ENCODE results near the gene FLNA.
"Not testable (repeated sequence)": the region's sequence is repeated elsewhere in the genome, so short reads cannot be mapped to it uniquely, and the experiment has no call there.

FLNA gene

DNA sequence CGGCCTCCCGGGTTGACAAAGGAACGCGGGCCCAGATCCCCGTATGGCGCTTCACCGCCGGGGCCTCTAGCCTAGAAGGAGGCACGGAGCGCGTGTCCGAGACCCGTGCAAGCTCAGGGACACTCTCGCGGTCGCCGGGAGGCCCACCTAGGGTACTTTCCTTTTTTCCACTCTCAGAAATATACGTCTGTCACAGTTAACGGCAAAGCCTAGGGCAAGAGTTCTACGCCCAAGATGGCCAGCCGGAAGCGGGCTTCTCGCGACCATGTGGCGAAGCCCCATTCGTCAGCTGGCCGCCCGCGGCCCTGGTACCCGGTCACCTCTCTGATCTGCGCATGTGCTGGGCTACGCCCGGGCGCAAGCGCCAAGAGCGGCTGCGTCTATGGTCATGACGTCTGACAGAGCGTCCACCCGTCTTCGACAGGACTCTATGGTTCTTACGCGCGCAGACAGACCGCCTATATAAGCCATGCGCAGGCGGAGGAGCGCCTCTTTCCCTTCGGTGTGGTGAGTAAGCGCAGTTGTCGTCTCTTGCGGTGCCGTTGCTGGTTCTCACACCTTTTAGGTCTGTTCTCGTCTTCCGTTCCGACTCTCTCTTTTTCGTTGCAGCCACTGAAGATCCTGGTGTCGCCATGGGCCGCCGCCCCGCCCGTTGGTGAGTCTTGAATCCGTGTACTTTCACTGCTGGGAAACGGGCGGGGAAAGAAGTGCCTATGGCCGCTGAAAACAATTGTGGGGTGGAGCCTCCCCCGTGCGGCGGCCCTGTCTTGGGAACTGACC, 23.6 kb upstream of the FLNA start, which contains the start of gene RPL10:
RPL10 (plus strand) TSS at position 490 of the 780 bp plus-strand sequence; CDS start at position 633, 143 bp downstream.
- peak; percentile 77 for DNase-seq

DNA sequence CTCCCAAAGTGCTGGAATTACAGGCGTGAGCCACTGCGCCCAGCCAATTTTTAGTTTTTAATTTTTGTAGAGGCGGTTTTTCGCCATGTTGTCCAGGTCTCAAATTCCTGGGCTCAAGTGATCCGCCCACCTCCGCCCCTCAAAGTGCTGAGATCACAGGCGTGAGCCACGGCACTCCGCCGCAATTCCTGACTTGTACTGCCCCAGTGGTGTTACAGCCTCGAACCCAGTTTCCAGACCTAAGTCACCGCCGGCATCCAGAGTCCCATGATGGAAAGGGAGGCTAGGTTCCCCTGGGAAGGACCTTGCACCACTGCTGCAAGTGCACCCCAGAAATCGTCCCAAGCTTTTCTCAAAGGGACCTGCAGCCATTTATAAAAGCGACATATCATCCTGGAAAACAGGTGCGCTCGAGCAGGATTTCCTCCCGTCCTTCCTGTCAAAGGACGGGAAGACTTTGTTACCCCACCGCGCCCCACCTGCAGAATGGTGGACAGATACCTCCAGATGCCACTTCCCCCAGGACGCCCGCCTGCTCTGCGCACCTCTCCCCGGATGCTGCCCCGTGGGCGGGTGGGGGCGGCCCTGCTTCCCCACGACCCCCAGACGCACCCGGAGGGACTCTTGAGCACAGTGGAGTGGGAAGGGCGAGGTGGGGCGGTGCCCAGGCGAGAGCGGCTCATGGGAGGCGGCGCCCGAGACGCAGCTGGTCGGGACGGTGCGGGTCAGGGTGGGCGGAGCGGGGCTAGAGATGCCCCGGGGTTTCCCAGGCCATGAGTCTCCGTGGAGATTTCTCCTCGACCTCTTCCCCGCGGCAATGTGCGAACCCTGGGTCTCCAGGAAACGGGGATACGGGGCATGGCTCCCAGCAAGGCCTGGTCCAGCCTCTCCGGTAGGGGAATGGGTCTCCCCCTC, 22.8 kb upstream of the FLNA start:
- DNase-seq: peak; percentile 31

DNA sequence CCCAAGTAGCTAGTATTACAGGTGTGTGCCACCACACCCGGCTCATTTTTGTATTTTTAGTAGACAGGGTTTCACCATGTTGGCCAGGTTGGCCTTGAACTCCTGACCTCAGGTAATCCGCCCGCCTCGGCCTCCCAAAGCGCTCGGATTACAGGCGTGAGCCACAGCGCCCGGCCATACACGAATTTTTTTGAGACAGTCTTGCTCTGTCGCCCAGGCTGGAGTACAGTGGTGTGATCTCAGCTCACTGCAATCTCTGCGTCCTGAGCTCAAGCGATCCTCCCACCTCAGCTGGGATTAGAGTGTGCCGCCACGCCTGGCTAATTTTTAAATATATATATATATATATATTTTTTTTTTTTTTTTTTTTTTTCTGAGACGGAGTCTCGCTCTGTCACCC, 21.9 kb upstream of the FLNA start:
- not testable (repeated sequence) for DNase-seq

DNA sequence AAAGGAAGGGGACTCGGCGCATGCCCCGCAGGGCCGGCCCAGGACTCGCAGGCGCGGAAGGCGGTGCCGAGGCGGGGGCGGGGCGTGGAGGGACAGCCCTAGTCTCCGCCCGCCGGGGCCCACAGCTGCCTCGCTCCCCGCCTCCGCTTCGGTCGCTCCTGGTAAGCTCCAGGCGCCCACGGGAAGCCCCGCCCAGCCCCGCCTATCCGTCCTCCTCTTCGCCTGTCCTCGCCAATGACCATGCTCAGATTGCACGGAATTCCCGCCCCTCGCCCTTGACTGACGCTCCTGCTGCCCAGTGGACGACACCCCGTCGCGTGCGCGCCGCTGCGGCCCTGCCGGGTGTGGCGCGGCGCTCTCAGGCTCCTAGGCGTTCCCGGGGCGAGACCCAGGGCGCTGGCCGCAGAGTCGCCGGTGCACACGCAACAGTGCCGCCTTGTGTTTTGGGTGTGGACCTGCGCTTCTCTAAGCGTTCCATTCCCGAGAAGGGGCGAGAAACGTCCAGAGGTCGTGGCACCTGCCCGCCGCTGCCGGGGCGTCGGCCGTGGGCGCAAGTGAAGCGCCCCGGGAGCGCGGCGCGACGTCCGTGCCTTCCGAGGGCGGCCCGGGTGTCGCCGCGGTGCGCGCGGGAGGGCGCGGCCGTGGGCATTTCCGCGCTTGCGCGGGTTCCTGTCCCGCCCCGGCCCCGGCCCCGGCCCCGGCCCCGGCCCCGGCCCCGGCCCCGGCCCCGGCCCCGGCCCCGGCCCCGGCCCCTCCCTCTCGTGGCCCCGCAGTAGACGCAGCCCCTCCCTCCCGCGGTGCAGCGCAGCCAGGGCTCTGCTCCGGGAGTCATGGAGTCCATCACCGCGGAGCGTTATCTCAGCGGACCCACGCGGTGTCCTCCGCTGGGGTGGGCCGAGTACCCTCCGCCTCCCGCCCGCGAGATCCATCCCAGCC, 15.6 kb upstream of the FLNA start:
- not testable (repeated sequence) for DNase-seq

DNA sequence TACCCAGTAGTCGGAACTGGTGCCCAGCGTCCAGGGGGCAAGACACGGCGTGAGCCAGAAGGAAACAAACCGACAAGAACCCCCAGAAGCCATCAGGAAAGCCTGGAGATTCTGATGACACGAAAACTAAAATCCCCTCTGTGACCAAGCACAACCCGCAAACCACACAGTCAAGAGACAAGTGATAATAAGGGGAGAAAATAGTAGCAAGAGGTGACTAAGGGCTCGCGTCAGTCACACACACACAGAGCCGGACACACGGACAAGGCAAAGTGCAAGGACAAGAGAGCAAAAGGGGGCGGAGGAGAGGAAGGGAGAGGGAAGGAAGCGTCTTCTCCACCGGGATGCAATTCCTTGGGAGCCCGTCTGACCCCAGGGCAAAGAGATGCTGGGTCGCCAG, 14.2 kb upstream of the FLNA start:
- DNase-seq: not testable (repeated sequence)

DNA sequence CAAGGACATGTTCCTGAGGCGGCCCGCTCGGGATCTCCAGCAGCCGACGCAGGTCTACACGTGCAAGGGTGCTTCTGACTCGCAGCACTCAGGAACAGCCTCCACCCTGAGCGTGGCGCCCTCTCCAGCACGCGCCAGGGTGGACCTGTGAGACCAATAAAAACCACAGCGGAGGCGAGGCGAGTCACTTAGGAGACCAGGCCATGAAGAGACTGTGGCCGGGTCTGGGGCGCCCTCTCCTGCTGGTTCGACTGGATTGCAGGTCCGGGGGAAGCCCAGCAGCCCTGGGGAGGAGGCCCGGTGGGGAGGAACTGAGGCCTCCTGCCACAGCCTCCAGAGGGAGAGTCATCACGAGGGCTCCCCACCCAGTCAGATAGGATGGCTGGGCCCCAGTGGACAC, 13.7 kb upstream of the FLNA start:
- DNase-seq: not testable (repeated sequence)

DNA sequence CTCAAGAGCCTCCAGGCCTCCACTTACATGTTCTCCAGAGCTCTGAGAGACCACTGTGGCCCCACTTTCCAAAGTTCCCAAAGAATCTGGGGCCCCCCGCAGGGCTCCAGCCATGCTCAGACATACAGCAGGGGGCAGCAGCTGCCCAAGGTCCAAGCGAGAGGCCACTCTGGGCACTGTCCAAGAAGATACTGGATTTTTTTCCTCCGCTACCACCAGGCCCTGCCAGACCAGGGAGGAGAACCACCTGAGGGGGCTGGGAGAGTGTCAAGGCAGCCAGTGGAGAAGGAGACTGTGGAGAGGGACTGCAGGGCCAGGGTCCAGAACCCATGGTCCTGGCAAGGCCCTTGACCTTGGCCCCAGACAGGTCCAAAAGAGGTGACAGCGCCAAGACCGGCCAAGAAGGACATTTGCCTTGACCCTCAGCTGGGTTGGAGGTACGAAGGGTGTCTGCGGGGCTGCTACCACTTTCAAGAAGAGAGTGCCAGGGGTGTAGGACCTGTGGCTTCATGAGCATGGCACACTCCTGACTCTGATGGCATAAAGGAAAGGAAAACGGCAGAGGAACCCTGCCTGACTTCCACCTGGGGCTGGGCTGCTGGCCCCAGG, 10.0 kb upstream of the FLNA start:
- no peak for DNase-seq

DNA sequence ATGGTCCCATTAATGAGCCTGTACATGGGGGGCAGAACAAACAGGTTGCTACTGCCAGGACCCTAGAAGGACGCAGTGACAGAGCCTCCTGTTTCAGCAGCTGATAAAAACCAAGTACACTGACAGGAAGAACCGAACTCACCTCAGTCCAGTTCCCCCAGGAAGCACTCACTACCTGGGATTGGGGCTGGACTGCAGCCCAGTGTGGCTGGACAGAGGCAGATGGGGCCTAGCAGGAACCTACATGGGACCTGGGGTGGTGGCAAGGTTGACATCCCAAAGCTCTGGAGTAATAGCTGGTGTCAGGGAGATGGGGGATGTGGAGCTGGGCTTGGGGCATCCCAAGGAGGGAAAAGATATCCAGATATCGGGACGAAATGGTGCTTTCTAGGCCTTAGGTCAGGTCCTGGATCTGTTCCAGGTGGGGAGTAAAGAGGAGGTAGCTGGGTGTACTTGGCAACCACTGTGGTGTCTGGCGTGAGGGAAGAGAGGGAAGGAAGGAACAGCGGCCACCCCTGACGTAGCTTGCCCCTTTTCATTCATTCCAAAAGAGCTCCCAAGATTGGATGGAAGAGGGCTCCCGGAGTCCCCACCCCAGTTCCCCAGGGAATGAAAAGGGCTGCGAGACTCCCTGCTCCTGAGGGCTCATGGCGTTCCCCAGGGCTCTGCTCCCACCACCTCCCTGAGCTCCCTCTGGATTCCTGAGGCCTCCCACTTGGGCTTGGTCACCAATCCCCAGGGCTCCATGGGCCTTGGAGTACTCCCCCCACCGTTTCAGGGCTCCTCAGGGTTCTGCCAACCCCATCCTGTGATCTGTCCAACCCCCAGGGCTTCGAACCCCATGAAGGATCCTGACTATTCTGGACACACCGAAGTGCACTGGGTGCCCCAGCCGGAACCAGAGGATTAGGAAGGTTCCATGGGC, 9.2 kb upstream of the FLNA start:
- no peak for DNase-seq

DNA sequence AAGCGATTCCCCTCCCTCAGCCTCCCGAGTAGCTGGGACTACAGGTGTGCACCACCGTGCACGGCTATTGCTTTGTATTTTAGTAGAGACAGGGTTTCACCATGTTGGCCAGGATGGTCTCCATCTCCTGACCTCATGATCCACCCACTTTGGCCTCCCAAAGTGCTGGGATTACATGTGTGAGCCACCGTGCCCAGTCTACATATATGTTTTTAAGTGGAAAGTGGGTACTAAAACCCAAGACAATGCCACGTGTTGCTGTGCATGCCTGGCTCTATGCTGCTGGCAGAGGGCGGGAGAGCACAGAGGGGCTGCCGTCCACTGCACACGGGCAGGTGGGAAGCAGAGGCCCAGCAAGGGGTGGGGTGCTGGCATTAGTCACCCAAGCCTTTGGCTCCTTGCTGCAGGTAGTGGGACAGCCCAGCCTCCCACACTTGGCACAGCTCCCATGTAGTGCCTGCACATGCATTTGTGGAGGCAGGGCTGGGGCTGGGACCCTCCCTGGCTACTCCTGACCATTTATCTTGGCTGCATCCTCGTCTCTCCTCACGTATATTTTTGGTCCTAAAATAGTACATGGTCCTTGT, 8.1 kb upstream of the FLNA start:
- no peak for DNase-seq

DNA sequence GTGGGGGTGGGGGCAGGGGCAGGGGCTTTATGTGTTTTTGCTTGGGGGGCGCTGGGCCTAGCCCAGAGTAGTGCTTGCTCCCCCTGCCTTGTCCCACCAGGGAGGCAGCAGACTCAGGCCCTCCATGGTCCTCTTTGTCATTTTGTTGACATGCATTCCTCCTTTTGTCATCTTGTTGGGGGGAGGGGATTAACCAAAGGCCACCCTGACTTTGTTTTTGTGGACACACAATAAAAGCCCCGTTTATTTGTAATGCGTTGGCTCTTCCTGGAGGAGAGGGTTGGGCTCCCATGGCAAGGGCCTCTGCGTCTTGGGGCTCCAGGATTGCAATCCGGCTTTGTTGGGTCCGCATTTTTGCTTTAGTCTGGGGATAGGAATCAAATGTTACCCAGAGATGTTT, 6.8 kb upstream of the FLNA start:
- DNase-seq: no peak

DNA sequence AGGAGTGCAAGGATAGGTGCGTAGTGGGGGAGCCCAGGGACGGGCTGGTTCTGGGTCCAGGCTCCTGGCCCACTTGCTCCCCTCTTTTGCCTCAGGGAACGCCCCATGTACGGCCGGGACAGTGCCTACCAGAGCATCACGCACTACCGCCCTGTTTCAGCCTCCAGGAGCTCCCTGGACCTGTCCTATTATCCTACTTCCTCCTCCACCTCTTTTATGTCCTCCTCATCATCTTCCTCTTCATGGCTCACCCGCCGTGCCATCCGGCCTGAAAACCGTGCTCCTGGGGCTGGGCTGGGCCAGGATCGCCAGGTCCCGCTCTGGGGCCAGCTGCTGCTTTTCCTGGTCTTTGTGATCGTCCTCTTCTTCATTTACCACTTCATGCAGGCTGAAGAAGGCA, 6.4 kb upstream of the FLNA start:
- no peak for DNase-seq

DNA sequence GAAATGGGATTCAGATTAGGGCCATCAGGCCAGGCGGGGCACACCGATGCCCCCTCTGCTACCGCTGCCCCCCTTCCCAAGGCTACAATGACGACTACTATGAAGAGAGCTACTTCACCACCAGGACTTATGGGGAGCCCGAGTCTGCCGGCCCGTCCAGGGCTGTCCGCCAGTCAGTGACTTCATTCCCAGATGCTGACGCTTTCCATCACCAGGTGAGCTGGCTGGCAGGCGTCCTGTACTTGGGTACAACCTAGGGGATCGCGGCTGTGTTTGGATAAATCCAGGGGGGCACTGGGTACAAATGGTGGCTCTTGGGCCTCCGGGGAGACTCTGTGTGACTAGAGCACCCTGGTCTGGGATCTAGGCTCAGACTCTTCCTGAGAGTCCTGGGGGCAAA, 5.7 kb upstream of the FLNA start:
- no peak for DNase-seq

DNA sequence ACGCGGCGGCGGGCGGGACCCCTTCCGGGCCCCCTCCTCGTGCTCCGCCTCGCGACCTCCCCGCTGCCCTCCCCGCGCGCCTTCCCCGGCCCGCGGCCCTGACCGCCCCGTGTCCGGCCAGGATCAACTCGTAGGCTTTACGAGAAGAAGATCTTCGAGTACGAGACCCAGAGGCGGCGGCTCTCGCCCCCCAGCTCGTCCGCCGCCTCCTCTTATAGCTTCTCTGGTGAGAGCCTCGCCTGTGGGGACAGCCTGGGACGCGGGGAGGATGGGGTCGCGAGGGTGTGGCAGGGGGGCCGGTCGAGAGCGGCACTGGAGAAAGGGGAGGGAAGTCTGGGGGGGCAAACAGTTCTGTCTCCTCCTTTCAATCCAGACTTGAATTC, 5.1 kb upstream of the FLNA start:
- DNase-seq: no peak

DNA sequence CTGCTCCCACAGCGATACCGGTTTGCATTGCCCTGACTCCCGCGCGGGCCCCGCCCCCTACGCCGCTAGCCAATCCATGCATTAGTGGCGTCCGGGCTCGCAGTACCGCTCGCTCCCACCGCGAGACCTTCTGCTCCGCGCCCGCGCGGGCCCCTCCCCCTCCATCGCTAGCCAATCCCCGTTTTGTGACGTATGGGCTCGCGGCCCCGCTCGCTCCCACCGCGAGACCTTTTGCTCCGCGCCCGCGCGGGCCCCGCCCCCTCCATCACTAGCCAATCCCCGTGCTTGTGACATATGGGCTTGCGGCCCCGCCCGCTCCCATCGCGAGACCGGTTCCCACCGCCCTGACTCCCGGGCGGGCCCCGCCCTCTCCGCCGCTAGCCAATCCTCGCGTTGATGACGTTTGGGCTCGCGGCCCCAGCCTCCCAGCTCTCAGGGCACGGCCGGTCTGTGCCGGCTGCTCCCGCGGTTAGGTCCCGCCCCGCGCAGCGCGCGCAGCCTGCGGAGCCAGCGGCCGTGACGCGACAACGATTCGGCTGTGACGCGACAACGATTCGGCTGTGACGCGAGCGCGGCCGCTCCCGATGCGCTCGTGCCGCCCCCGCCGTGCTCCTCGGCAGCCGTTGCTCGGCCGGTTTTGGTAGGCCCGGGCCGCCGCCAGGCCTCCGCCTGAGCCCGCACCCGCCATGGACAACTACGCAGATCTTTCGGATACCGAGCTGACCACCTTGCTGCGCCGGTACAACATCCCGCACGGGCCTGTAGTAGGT, 4.5 kb upstream of the FLNA start, which contains the start of gene EMD:
EMD (plus strand) TSS at position 497 of the 770 bp plus-strand sequence; CDS start at position 687, 190 bp downstream.
- peak; percentile 94 for DNase-seq

DNA sequence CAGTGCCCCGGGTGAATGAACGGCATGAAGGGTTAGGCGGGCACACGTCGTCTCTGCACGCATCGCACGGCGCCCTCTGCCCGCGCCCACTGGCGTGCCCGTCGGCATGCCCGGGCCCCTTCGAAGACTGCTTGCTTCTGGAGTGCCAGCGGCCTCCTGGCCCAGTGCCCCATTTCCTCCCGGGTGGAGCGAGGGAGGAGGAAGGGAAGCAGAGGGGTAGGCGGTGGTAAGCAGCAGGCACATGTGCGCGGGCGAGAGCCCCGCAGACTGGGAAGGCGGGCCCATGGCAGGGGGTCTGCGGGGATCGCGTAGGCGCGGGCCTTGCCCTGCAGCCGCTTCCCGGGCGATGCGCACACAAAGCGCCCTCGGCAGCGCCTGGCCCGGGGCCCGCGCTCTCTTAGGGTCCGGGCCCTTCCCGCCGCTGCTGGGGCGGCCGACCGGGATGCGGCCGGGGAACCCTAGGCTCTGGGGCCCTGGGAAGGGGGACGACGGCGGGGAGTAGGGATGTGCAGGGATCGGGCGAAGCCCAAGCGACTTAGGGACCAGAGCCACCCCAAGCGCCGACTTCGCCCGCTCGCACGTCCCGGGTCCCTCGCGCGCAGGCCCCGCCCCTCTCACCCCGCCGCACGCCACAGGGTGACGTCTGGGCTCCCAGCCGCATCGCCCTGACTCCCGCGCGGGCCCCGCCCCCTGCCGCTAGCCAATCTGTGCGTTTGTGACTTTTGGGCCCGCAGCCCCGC, 3.8 kb upstream of the FLNA start:
- peak; percentile 38 for DNase-seq

DNA sequence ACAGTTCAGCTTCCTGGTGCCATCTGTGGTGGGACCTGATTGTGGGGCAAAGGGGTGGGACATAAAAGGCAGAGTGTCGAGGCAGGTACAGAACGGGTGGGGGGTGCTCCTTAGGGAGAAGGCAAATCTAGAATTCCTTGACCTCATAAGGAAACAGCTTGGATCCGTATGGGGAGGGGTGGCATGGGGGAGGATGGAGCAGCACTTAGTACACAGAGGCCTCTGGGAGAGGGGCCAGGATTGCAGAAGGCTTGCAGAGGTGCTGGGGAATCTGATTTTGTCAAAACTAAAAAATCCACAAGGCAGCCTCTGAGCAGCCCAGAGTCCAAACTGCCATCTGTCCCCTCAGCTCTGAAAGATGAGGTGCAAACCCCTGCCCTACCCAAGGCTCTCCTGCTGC, 2.3 kb upstream of the FLNA start:
- DNase-seq: no peak

DNA sequence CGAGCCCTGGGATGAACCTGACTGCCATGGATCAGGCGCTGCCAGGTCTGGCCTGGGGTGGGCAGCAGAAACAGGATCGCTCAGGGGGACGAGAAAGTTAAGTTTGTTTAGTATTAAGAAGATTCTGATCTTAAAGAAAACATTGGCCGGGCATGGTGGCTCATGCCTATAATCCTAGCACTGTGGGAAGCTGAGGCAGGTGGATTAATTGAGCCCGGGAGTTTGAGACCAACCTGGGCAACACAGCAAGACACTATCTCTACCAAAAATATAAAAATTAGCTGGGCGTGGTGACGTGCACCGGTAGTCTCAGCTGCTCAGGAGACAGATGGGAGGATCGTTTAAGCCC, 696 bp upstream of the FLNA start:
- DNase-seq: no peak

DNA sequence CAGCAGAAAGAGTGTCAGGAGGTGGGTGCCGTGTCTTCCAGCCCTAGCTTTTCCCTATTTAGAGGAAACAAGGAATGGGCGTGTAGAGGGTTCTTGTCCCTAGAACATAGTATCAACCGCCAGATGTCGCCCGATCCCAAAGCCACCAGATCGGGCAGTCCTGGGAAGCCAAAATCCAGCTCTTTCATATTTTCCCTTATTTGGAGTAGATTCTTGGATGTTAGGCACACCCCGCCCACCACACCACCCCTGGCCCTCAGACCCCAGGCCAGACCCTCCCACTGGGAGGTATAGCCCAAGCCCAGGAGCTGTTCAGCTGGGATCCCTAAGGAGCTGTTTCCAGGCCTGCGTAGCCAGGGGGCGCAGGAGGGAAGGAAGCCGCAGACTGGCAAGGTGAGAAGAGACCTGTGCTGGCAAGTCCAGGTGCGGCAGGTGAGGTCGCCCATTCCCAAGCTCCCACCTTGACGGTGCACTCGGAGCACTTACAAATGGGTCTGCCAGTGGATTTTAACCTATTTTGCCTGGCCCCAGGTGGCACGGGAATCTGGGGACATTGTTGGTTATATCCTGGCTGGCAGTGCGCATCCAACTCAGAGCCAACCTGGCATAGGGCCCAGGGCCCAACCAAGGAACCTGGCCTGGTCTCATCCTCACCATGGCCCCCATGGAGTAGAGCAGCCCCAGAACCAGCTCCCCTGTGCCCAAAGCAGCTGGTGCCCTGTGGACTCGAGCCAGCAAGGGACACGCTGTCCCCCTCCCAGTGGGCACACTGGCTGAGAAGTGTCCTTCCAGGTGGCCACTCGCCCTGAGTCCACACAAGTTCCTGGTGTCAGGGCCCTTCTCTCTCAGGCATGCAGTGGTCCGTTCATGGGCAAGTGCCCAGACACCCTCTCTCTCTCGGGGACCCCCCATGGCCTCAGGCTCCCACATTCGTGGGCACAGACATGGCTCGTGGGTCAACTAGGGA, 811 bp downstream of the FLNA start:
- no peak for DNase-seq

All from effector CD8-positive, alpha-beta T cell (primary cell).